Skeletal muscle satellite cell (primary cell): Measurements from ENCODE around the gene IQCF5. TPM values are rescaled to one million over a fixed set of nuclear protein-coding genes. Genes with fewer than 3 reads are reported as not detected.
"Not testable (repeated sequence)": the region's sequence is repeated elsewhere in the genome, so short reads cannot be mapped to it uniquely, and the experiment has no call there.

Experiments used
- H3K27me3 ChIP-seq: 2 replicates; pipeline ENCODE4 v1.7.0; 2013; ENCODE audit warnings: low read length; ENCODE audit not compliant: control insufficient read depth, insufficient read depth
- H3K36me3 ChIP-seq: 2 replicates; pipeline ENCODE4 v1.7.0; 2013; ENCODE audit warnings: mild to moderate bottlenecking, control low read depth, low read length; ENCODE audit not compliant: insufficient read depth
- H3K4me1 ChIP-seq: 2 replicates; pipeline ENCODE4 v1.7.0; 2013; ENCODE audit warnings: low read length; ENCODE audit not compliant: control insufficient read depth, insufficient read depth
- H3K4me2 ChIP-seq: 2 replicates; pipeline ENCODE4 v1.7.0; 2013; ENCODE audit warnings: mild to moderate bottlenecking, low read length
- H3K4me3 ChIP-seq: 2 replicates; pipeline ENCODE4 v1.7.0; 2013; ENCODE audit warnings: low read length
- H3K9ac ChIP-seq: 2 replicates; pipeline ENCODE4 v1.7.0; 2013; ENCODE audit warnings: mild to moderate bottlenecking, low read depth, low read length, moderate library complexity
- H3K9me3 ChIP-seq: replicated peaks from 2 replicates; pipeline ENCODE4 v1.7.0; 2013; ENCODE audit warnings: mild to moderate bottlenecking, control low read depth, low read length
- small RNA-seq: library from RNA; depleted of rRNA; stranded (forward); fragments of <200 nt; gene quantifications from one replicate; pipeline ENCODE3, GENCODE V24; 2012

IQCF5 gene

DNA sequence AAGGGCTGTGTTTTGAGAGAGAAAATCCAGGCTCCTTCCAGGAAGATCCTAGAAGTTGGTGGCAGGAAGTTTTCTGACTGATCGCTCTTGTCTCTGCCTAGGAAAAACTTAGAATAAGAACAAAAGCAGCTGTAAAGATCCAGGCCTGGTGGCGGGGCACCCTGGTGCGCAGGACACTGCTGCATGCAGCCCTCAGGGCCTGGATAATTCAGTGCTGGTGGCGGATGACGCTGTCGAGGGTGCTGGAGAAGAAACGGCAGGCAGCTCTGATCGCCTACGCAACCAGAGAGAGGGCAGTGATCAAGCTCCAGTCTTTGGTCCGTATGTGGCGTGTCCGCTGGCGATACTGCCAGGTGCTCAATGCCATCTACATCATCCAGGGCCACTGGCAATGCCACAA, 12.5 kb downstream of the IQCF5 start:
- H3K27me3 ChIP-seq: peaks cover 30% of the 10 kb centered on the region
- H3K36me3 ChIP-seq: no peaks in the 10 kb centered on the region
- no peak overlapping the region for H3K9ac ChIP-seq
- H3K4me3 ChIP-seq: no peak overlapping the region
- no peaks in the 10 kb centered on the region for H3K4me1 ChIP-seq
- H3K4me2 ChIP-seq: no peak overlapping the region
- H3K9me3 ChIP-seq: no peaks in the 10 kb centered on the region

DNA sequence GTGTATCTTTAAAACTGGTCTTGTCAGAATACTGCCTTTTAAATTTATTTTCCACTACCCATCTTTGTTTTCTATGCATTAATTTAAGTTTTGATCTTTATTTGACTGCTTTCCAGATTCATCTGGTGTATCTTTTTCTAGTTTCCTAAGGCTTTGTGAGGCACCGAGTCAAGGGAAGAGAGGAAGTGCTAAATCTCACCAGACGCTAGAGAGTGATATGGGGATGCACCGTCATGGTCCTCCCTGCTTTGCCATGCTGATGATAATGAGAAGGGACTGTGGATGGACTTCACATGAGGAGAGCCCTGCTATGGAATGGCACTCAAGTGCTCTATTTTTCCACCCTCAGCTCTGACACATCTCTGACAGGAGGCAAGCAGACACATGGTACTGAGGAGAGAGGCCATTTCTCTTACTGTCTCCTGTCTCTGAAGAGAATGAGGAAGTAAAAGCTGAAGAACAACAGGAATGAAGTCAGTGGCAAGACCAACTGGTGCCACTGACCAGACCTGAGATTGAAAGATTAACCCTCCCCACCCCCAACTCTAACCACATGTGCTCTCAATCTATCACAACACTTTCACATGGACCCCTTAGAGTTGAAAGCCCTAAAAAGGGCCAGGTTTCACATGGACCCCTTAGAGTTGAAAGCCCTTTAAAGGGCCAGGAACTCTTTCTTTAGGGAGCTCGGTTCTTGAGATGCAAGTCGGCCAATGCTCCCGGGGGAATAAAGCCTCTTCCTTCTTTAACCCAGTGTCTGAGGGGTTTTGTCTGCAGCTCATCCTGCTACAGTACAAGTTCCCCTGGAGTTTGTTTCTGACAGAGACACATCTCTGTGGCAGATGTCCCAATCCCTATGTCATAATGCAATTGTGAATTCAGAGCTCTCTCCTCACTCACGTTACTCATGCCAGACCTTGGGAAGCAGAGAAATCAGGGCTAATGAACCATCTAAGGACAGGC, 14.4 kb downstream of the IQCF5 start, which contains the start of gene IQCF2:
Gene IQCF2 (plus strand): TSS at position 913 of the 963 bp plus-strand sequence. CDS start 52 bp downstream, outside the sequence.
- Histone ChIP-seq H3K36me3 (no peaks in the 10 kb centered on the region), H3K27me3 (peaks cover 24% of the 10 kb centered on the region), H3K4me2 (no peak within 1 kb of the TSS), H3K9ac (no peak within 1 kb of the TSS), H3K4me3 (no peak within 1 kb of the TSS), H3K9me3 (no peaks in the 10 kb centered on the region), H3K4me1 (no peaks in the 10 kb centered on the region)

DNA sequence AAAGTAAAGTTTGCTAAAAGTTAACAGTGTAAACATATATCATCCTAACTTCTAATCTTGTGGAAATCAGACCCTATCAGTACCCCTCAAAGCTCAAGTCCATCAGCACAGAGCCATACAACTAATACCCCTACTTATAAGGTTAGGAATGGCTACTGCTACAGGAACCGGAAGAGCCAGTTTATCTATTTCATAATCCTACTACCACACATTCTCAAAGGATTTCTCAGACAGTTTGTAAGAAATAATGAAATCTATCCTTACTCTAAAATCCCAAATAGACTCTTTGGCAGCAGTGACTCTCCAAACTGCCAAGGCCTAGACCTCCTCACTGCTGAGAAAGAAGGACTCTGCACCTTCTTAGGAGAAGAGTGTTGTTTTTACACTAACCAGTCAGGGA, 20.0 kb downstream of the IQCF5 start:
- not testable (repeated sequence) for H3K36me3 ChIP-seq, H3K4me3 ChIP-seq, H3K4me1 ChIP-seq, H3K9ac ChIP-seq, H3K4me2 ChIP-seq, H3K27me3 ChIP-seq, H3K9me3 ChIP-seq

DNA sequence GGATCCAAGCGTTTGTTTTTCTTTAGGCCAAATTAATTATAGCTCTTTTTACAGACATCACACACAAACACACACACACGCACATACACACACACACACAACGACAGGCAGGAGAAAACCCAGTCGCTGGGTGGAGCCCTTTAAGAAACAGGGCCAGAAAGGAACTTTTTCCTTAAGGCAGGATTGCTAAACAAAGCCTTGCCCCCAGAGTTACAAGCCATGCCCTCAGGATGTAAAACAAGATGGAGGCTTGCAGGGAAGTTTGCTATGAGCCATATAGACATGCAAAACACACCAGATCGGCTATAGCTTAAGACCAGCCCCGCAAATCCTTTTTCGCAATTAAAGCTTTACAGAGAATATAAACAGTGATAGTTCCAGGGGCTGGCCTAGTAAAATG, 30.3 kb downstream of the IQCF5 start:
- no peaks in the 10 kb centered on the region for H3K36me3 ChIP-seq
- H3K4me3 ChIP-seq: no peak overlapping the region
- H3K4me1 ChIP-seq: no peaks in the 10 kb centered on the region
- no peaks in the 10 kb centered on the region for H3K9me3 ChIP-seq
- peaks cover 17% of the 10 kb centered on the region for H3K27me3 ChIP-seq
- no peak overlapping the region for H3K4me2 ChIP-seq
- no peak overlapping the region for H3K9ac ChIP-seq

GRCh38 chr3:51836606-51837005, 38.8 kb downstream of the IQCF5 start:
- Histone ChIP-seq H3K27me3 (peaks cover 15% of the 10 kb centered on the region), H3K4me1 (no peaks in the 10 kb centered on the region), H3K9ac (no peak overlapping the region), H3K4me3 (no peak overlapping the region), H3K4me2 (no peak overlapping the region), H3K36me3 (no peaks in the 10 kb centered on the region), H3K9me3 (no peaks in the 10 kb centered on the region)

- Histone ChIP-seq H3K36me3 (no peaks in the 10 kb centered on the region), H3K27me3 (peaks cover 7% of the 10 kb centered on the region), H3K4me2 (no peak overlapping the region), H3K4me1 (no peaks in the 10 kb centered on the region), H3K9me3 (no peaks in the 10 kb centered on the region), H3K4me3 (no peak overlapping the region), H3K9ac (no peak overlapping the region)
Measured at GRCh38 chr3:51830836-51831385, 44.5 kb downstream of the IQCF5 start.

- Histone ChIP-seq H3K36me3 (no peaks in the 10 kb centered on the region), H3K27me3 (peaks cover 7% of the 10 kb centered on the region), H3K9ac (no peak overlapping the region), H3K4me2 (no peak overlapping the region), H3K4me1 (no peaks in the 10 kb centered on the region), H3K4me3 (no peak overlapping the region), H3K9me3 (no peaks in the 10 kb centered on the region)
Measured at GRCh38 chr3:51830345-51830744, 45.1 kb downstream of the IQCF5 start.

DNA sequence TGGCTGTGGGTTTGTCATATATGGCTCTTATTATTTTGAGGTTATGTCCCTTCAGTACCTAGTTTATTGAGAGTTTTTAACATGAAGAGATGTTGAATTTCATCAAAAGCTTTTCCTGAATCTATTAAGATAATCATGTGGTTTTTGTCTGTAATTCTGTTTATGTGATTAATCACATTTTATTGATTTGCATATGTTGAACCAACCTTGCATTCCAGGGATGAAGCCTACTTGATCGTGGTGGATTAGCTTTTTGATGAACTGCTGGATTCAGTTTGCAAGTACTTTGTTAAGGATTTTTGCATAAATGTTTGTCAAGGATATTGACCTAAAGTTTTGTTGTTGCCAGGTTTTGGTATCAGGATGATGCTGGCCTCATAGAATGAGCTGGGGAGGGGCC, 47.1 kb downstream of the IQCF5 start:
- Histone ChIP-seq H3K4me1 (no peaks in the 10 kb centered on the region), H3K27me3 (peaks cover 18% of the 10 kb centered on the region), H3K36me3 (no peaks in the 10 kb centered on the region), H3K9me3 (no peaks in the 10 kb centered on the region), H3K4me2 (no peak overlapping the region), H3K9ac (no peak overlapping the region), H3K4me3 (no peak overlapping the region)

Small RNA genes within 50 kb of the gene (small RNA-seq; reads per million reads assigned to genes)
- gene RN7SL504P: not detected
